ENCODE results near the gene DOCK6. TPM values are rescaled to one million over a fixed set of nuclear protein-coding genes. Genes with fewer than 3 reads are reported as not detected.

The DOCK6 gene
- total RNA-seq, 1 donor: 21.2 TPM

DNA sequence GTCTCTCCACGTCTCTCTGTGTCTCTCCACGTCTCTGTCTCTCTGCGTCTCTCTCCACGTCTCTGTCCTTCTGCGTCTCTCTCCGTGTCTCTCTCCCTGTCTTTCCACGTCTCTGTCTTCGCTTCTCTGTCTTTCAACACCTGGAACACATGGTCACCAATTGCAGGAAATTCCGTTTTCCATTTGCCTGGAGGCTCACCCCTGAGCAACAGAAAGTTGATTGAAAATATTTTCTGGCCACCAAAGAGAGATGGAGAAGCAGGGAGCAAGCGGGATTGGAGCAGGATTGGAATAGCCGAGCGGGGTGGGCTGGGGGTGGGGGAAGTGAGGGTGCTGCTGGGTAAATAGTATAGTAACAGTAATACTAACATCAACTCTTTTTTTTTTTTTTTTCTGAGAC, 66.6 kb downstream of the DOCK6 start:
- TF ChIP-seq, protein P1, sequence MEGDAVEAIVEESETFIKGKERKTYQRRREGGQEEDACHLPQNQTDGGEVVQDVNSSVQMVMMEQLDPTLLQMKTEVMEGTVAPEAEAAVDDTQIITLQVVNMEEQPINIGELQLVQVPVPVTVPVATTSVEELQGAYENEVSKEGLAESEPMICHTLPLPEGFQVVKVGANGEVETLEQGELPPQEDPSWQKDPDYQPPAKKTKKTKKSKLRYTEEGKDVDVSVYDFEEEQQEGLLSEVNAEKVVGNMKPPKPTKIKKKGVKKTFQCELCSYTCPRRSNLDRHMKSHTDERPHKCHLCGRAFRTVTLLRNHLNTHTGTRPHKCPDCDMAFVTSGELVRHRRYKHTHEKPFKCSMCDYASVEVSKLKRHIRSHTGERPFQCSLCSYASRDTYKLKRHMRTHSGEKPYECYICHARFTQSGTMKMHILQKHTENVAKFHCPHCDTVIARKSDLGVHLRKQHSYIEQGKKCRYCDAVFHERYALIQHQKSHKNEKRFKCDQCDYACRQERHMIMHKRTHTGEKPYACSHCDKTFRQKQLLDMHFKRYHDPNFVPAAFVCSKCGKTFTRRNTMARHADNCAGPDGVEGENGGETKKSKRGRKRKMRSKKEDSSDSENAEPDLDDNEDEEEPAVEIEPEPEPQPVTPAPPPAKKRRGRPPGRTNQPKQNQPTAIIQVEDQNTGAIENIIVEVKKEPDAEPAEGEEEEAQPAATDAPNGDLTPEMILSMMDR (IDR thresholded peaks at IDR 0.05; ENCODE audit: insufficient read depth, low read depth, low read length): no peak
- DNase-seq (ENCODE audit: low read depth): no peak
- H3K4me3 ChIP-seq (ENCODE audit: low read depth, low read length): peak overlapping the region; percentile 89

DNA sequence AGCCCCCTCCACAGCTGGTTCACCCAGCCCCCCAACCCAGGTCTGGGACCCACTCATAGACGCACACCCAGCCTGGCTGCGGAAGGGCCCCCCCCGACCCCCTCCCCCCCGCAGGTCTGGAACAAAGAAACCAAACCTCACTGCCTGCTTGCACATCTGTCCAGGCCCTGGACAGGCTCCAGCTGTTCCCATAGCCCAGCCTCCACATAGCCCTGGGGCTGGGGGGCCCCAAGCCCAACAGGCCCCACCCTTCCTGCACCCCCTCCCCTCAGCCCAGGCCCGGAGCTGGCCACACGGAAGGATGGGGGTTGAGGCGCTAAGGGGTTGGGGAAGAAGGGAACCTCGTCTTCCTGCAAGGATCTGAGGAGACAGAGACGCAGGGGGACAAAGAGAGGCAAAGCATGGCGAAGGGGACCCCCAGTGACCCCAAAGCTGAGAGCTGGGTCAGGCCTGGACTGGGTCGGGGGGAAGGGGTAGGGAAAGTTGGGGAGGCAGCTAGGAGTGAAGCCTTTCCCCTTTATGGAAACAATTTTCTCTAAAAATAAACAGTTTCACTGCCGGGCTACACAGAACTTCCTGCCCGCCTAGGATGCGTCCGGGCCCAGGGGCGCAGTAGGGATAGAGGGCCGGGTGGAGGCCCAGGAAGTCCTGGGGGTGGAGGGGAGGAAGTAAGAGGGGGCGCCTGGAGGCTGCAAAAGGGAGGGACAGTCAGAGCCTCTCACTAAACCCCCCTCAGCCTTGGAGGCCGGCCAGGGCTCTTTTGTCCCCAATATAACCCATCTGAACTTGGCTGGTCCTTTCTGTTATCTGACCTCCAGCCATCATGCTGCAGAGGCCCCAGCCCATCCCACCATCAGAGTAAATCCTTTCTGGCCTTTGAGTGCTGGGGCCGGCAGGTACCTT, 67.4 kb downstream of the DOCK6 start:
- TF ChIP-seq, protein P1 (IDR thresholded peaks at IDR 0.05; ENCODE audit: insufficient read depth, low read depth, low read length): no peak
- peak overlapping the region; percentile 89 for H3K4me3 ChIP-seq (ENCODE audit: low read depth, low read length)
- peak; percentile 65 for DNase-seq (ENCODE audit: low read depth)

DNA sequence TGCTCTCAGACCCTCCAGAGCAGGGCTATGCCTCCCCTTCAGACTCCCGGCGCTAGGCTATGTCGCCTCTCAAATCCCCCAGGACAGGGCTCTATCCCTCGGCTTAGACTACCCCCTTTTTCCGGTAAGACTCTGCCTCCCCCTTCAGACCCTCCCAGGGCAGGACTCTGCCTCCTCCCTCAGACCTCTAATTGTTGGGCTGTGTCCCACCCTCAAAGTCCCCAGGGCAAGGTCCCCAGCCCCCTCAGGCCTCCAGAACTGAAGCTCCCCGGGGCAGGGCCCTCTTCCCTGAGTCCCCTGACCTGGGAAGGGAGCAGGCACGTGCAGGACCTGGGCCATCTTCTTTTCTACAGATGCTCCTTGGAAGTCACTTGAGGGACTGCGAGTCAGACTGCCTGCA, 68.2 kb downstream of the DOCK6 start:
- H3K4me3 ChIP-seq (ENCODE audit: low read depth, low read length): peak overlapping the region; percentile 89
- TF ChIP-seq, protein P1 (IDR thresholded peaks at IDR 0.05; ENCODE audit: insufficient read depth, low read depth, low read length): no peak
- DNase-seq (ENCODE audit: low read depth): no peak

DNA sequence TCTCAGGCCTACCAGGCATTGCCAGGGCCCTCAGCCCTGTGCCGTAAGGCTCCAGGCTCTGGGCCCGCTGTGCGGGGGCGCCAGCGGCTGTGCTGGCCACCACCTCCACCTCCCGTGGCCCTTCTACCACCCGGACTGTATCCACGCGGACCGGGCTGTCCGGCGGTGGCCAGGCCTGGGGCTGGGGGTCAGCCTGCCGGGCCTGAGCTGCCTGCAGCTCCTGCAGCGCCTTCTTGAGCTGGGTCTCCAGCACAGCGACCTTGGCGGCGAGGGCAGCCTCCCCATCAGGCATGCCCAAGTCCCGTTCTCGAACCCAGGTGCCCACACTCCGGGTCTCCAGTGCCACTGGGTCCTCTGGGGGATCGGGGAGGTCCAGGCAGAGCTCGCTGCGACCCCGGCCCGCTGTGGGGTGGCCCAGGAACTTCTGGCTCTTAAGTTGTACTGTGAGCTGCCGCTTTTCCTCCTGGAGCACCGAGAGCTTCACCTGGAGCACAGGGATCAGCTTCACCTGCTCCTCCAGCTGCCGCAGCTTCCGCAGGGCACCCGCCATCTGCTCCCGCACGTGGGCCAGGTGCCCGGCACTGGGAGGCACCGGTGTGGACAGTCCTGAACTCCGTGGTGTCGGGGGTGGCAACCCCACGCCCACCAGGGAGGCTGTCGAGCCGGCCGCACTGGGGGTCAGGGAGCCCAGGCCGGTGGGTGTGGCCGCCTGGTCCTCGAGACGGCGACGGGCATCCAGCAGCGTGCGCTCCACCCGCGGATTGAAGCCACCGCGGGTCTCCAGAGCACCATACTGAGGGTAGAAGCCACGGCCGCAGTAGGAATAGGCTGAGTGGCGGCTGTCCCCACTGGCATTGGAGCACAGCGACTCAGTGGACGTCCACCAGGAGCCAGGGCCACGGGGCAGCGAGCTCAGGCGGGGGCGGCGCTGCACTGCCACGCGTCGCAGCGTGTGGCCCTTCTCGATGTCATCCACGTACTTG, 69.1 kb downstream of the DOCK6 start:
- DNase-seq (ENCODE audit: low read depth): no peak
- peak overlapping the region; percentile 6 for H3K4me3 ChIP-seq (ENCODE audit: low read depth, low read length)
- TF ChIP-seq, protein P1 (IDR thresholded peaks at IDR 0.05; ENCODE audit: insufficient read depth, low read depth, low read length): no peak

DNA sequence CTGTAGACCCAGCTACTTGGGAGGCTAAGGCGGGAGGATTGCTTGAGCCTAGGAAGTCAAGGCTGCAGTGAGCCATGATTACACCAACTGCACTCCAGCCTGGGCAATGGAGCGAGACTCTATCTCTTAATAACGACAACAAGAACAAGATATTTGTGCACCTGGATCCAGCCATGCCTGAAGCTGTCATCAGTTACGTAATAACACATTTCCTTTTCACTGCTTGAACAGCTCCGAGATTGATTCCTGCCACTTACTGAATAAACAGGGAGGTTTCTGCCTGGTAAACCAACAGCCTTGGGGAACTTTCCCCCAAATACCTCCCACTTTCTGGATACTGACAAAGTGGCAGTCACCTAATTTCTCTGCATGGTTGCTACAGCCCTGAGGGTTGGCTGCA, 70.4 kb downstream of the DOCK6 start:
- peak overlapping the region; percentile 30 for H3K4me3 ChIP-seq (ENCODE audit: low read depth, low read length)

DNA sequence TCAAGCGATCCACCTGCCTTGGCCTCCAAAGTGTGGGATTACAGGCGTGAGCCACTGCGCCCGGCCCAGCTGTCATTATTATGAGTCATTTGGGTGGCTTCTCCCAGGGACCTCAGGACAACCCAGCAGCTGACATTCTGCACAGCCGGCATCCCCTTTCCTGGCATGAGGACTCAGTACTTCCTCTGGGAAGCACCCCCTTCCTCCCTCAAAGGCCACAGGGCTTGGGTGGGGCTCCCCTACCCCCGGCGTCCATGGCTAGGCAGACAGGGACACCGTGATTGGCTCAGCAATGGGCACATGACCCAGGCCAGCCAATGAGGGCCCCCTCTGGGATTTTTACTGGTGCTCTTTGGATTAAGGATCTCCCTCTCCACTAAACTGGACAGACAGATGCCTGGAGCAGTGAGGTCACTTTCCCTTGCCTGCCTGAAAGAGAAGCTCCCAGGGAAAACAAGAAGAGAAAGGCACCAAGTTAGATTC, 71.0 kb downstream of the DOCK6 start:
- TF ChIP-seq, protein P1 (IDR thresholded peaks at IDR 0.05; ENCODE audit: insufficient read depth, low read depth, low read length): no peak
- peak; percentile 86 for DNase-seq (ENCODE audit: low read depth)
- H3K4me3 ChIP-seq (ENCODE audit: low read depth, low read length): peak overlapping the region; percentile 14

More for the DNA sequence above, 70.4 kb downstream of the DOCK6 start:
- TF ChIP-seq, protein P1 (IDR thresholded peaks at IDR 0.05; ENCODE audit: insufficient read depth, low read depth, low read length): no peak
- DNase-seq (ENCODE audit: low read depth): no peak

Measured in fibroblast of villous mesenchyme (primary cell).